GOT3 (cell line): ENCODE results near the gene XAGE1B.
"Not testable (repeated sequence)": the region's sequence is repeated elsewhere in the genome, so short reads cannot be mapped to it uniquely, and the experiment has no call there.

Experiments
- DNase-seq: peaks from one replicate; lab custom pipeline; 2025; ENCODE audit warnings: mixed read lengths; lab: John Stamatoyannopoulos, UW

Gene XAGE1B, protein sequence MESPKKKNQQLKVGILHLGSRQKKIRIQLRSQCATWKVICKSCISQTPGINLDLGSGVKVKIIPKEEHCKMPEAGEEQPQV

DNA sequence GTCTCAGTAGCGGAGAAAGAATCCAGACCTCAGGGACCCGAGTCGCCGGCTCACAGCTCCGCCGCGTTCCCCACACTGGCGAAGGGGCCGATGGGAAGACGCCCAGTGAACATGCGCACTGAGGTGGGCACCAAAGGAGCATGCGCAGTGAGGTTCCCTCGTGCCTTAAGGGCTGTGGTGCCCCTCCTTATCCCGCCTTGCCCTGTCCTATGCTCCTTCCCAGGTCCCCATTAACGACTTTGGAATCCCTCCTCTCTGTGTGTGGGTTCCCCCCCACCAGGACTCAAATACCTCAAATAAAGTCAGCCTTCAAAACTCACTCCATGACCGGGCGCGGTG, at the start of gene XAGE1B:
TSS of gene XAGE1B (minus strand) at position 77 of the 339 bp plus-strand sequence. CDS start 1,536 bp downstream, outside the sequence.
- not testable (repeated sequence) for DNase-seq

DNA sequence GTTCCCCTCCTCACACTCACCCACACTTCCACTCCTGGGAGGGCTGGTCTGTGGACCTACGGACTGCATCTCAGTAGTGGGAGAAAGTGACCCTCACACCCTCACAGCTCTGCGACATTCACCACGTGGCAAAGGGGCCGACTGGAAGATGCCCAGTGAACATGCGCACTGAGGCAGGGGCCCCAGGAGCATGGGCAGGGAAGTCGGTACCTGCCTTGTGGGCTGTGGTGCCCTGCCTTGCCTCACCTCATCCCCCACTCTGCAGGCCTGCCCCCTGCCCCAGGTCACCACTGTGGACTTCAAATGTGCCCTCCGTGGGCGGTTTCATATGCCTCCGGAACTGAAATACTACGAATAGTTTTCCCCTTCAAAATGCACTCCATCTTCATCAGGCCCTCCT, 46.2 kb upstream of the XAGE1B start:
- no peak for DNase-seq

DNA sequence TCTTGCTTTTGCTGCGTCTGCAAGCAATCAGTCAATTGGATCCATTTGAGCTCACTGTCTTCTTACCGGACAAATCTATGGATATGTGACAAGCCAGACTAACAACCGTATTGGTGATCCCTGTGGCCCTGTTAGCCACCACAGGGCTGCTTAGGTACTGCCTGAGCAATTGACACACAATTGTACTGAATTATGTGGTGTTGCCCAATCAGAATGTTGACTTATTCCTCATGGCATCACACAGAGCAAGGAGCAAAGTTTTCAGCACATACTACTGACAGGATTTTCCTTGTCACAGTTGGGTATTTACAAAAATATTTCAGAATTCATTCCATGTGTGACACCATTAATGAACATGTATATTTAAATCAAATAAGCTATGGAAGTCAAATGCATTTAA, 41.3 kb upstream of the XAGE1B start:
- no peak for DNase-seq

DNA sequence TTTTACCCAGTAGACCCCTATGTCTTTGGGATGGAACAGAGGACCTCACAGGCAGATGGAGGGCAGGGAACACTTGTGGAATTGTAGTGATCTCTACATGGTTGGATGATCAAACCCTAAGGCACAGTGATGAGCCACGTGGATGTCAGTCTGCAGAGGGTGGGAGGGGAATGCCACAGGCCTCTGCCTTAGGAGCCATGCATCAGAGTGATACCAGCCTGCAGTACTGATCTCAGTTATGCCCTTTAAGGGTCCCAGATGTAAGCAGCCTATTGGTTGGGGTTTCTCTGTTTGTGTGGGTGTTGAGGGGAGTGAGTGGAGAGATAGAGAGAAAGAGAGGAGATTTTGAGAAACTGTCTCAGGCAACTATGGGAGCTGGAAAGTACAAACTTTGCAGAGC, 39.9 kb upstream of the XAGE1B start:
- DNase-seq = no peak

DNA sequence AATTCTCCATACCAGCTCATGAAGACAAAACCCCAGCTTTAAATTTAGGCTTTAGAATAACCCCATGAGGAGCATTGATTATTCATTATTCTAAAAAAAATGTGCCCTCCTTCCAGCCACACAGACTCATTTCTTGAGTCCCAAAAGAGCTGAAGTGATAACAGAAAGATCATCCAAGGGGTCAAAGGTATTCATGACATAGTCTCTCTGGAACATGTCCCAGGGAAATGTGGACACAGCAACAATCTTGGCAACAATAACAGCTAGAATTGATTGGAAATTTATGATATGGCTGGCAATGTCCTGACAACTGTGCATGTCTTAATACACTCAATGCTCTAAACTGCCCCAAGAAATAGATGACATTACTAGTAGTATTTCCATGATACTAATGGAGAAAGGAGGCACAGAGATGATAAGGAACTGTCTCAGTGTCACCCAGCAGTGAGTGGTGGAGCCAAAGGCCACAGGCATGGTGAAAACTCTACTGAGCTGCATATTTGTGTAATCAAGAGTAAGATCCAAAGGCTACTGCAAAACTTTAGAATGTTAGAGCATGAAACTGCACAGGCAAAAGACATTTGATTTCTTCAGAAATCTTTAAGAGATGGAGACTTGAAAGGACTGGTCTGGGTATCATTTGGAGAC, 37.3 kb upstream of the XAGE1B start:
- DNase-seq = no peak

DNA sequence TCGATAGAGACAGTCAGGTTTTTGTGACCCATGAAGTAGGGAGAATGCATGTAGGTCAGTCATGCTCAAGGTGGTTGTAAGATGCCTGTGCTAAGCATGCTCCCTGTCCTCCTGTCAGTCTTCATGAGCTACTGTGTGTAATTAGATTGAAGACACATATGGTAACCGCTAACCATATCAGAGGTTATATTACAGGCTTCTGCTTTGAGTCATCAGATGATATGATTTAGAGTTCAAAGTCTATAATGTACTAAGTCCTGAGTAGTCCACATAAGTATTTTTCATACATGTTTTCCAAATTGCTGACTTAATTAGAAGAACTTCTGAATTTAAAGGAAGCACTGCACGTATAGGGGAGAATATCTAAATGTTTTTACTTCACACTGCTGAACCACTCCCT, 31.9 kb upstream of the XAGE1B start:
- DNase-seq = not testable (repeated sequence)

DNA sequence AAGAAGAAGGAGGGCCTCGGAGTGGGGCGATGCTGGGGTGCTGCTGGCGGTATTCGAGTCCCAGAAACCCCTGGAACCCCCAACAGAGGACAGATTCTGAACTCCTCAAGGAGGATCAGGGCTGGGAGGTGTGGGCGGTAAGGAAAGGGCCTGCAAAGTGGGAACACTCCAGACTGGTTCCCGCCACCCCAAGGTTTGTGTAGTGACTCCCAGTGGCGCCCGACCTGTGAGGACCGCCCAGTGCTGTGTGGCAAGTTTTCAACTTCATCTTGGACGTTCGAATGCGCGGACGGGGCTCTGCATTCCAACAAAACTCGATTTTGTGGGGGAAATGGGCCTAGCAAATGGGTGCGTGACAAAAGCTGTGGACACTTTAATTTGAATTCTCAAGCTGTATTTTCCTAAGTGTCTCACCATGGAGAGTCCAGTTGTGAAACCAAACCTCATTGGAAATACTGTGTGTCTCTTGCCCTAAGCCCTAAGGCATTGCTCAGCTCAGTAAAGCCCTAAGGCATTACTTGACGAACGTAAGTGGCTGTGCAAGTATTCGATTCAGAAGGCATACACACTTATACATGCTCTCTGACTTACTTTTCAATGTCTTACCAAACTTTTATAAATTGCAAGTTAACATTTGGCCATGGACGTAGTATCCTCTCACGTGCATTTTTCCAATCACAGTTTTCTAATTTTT, 27.4 kb upstream of the XAGE1B start:
- DNase-seq = no peak

DNA sequence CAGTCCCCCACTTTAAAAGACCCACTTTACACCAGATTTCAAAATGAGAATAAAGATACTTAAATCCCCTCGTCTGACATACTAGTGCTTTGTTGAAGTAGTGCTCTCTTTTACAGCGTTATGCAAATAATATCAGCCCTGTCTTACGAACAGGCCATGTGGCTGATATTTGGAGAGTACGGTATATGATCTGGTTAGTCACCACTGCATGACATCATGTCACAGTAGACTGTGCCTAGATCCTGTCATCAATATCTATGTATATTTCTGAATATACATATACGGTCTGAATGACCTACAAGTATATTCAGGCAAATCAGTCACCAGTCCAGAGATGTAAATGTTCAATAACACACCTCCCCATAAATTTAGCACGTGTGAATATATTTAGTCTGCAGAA, 25.4 kb upstream of the XAGE1B start:
- no peak for DNase-seq

DNA sequence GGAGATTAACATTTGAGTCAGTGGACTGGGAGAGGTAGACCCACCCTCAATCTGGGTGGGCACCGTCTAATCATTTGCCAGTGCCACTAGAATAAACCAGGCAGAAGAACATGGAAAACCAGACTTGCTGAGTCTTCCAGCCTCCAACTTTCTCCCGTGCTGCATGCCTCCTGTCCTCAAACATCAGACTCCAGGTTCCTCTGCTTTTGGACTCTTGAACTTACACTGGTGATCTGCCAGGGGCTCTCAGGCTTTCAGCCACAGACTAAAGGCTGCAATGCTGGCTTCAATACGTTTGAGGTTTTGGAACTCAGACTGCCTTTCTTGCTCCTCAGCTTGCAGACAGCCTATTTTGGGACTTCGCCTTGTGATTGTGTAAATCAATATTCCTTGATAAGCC, 24.2 kb upstream of the XAGE1B start:
- not testable (repeated sequence) for DNase-seq

DNA sequence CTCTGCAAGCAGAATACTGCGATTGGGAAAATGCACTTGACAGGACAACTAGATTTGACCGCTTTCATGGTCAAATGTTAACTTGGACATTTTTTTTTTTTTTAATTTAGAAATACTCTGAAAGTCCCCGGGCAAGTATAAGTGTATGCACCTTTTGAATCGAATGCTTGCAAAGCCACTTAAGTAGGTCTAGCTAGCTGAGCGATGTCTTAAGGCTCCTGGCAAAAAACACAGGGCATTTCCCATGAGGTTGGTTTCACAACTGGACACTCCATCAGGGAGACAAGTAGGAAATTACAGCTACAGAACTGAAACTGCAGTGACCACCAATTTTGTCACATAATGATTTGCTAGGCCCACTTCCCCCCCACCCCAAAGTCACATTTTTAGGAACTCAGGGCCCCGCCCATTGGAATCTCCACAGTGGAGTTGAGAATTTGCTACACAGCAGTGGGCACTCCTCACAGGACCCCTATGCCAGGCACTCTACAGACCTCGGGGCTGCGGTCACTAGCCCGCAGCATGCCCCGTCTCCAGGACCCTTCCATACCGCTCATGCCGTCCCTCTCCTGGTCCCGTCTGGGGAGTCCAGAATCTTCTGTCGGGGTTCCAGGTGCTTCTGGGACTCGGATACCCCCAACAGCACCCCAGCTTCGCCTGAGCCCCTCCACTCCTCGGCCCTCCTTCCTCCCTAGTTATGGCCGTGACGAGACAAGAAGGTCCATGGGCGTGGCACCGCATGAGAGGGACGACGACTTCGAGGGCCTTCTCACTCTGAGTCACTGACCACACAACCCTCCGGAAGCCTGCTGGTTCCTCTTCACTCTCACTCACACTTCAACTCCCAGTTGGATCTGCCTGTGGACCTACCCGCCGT, 515 bp downstream of the XAGE1B start:
- DNase-seq = not testable (repeated sequence)

DNA sequence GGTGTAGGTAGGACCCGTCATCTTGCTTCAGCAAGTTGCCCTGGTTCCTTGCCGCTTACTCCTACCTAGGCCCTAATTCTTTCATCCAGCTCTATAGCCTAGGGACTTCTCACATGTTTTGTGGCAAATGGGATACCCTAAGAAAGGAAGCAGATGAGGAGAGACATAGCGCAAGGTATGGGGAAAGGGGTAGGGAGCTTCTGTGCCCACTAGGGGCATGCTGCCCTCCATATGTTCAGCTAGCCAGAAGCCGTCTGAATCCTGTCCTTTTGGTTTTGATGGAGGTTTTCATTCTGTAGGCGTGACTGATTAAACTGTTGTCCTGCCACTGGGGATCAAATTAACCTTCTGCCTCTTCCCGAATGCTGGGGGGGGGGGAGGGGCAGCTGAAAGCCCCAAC, 5.7 kb downstream of the XAGE1B start:
- DNase-seq = not testable (repeated sequence)

DNA sequence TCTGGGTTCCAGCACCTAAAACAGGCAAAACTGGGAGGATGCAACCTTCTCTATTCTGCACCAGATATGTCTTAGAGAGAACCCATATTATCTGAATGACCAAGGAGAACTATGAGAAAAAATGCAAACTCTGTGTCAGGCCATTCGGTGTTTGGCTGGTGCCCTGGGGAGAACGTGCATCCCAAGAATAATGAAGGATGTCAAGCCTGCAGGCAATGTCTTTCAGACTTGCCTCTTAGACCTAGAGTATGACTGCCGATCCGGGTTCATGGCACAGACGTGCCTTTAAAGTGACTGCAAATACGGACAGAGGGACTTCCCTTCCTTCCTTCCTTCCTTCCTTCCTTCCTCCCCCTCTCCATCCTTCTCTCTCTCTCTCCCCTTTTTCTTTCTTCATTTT, 6.9 kb downstream of the XAGE1B start:
- no peak for DNase-seq

DNA sequence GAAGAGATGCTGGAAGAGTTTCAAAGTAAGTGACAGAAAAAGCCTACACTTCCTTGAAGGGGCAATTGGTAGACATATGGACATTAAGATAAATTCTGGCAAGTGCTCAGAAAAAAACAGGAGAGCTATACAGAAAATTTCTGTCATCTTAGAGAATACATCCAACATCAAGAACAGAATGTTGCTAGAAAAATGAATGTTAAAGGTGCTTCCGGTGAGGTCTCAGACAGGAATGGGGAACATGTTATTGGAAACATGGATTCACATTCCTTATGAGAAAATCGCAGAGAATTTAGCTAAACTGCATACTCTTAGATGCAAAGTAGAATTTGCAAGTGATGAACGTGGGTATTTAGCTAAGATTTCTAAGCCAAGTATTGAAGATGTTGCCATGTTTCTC, 9.5 kb downstream of the XAGE1B start:
- DNase-seq = no peak

DNA sequence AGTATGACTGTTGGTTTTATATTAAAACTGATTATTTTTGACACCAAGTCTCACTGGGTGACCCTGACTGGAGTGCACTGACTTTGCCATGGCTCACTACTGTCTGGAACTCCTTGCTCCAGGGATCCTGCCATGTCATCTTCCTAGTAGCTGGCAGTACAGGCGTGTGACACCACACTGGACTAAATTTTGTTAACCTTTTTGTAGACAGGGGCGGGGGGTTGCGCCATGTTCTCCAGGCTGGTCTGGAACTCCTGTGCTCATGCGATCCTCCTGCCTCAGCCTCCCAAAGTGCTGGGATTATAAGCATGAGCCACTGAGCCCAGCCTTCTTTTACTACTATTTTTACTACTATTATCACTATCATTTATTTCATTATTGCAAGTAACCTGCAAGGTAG, 12.3 kb downstream of the XAGE1B start:
- DNase-seq = no peak

DNA sequence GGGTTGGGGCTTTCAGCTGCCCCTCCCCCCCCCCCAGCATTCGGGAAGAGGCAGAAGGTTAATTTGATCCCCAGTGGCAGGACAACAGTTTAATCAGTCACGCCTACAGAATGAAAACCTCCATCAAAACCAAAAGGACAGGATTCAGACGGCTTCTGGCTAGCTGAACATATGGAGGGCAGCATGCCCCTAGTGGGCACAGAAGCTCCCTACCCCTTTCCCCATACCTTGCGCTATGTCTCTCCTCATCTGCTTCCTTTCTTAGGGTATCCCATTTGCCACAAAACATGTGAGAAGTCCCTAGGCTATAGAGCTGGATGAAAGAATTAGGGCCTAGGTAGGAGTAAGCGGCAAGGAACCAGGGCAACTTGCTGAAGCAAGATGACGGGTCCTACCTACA, 15.5 kb downstream of the XAGE1B start:
- DNase-seq = not testable (repeated sequence)

DNA sequence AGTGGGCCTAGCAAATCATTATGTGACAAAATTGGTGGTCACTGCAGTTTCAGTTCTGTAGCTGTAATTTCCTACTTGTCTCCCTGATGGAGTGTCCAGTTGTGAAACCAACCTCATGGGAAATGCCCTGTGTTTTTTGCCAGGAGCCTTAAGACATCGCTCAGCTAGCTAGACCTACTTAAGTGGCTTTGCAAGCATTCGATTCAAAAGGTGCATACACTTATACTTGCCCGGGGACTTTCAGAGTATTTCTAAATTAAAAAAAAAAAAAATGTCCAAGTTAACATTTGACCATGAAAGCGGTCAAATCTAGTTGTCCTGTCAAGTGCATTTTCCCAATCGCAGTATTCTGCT, 20.5 kb downstream of the XAGE1B start:
- not testable (repeated sequence) for DNase-seq

DNA sequence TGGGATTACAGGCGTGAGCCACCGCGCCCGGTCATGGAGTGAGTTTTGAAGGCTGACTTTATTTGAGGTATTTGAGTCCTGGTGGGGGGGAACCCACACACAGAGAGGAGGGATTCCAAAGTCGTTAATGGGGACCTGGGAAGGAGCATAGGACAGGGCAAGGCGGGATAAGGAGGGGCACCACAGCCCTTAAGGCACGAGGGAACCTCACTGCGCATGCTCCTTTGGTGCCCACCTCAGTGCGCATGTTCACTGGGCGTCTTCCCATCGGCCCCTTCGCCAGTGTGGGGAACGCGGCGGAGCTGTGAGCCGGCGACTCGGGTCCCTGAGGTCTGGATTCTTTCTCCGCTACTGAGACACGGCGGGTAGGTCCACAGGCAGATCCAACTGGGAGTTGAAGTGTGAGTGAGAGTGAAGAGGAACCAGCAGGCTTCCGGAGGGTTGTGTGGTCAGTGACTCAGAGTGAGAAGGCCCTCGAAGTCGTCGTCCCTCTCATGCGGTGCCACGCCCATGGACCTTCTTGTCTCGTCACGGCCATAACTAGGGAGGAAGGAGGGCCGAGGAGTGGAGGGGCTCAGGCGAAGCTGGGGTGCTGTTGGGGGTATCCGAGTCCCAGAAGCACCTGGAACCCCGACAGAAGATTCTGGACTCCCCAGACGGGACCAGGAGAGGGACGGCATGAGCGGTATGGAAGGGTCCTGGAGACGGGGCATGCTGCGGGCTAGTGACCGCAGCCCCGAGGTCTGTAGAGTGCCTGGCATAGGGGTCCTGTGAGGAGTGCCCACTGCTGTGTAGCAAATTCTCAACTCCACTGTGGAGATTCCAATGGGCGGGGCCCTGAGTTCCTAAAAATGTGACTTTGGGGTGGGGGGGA, 21.1 kb downstream of the XAGE1B start, which contains the start of gene XAGE1A:
TSS of gene XAGE1A (plus strand) at position 264 of the 874 bp plus-strand sequence. CDS start 1,554 bp downstream, outside the sequence.
- not testable (repeated sequence) for DNase-seq

DNA sequence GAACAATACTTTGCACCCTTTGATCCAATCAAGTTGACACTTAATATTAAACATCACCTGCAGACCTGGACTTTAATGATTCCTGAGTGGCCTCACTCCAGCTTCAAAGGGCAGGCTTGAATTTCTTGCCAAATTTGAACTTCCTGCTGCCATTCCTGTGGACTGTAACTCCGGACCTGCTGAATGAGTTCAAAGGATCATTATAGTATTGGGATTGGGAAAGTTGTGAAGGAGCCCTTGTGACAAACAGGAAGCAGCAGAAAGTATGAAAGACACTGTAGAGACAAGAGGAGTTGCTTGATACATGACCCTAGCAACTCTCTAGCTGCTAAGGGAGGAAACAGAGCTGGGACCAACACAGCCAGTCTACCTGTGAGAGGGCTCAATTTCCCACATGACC, 45.6 kb downstream of the XAGE1B start:
- not testable (repeated sequence) for DNase-seq
